Nephron (organoid): ENCODE data around the gene MYLK.

Experiments
- H3K27ac Mint-ChIP-seq, 3 experiments: 2 replicates each; pipeline ENCODE4 v1.8.0; 2020; ENCODE audit warnings: mixed read lengths in 3 of 3, mild to moderate bottlenecking in 2 of 3, moderate library complexity in 1 of 3
- H3K27me3 Mint-ChIP-seq: 2 replicates; pipeline ENCODE4 v1.8.0; 2021; ENCODE audit warnings: low read depth, mild to moderate bottlenecking, moderate library complexity, mixed read lengths
- H3K36me3 Mint-ChIP-seq: 2 replicates; pipeline ENCODE4 v1.8.0; 2020; ENCODE audit warnings: low read depth, mixed read lengths
- H3K4me1 Mint-ChIP-seq: 2 replicates; pipeline ENCODE4 v1.8.0; 2020; ENCODE audit warnings: mixed read lengths
- H3K4me3 Mint-ChIP-seq, 3 experiments: 2 replicates each; pipeline ENCODE4 v1.8.0; 2020; ENCODE audit warnings: mild to moderate bottlenecking in 3 of 3, mixed read lengths in 3 of 3, moderate library complexity in 2 of 3
- H3K9me3 Mint-ChIP-seq: 2 replicates; pipeline ENCODE4 v1.8.0; 2020; ENCODE audit warnings: mixed read lengths
- TF ChIP-seq, protein P1 (sequence below), 3 experiments: fragments of 200-600 bp; sonication (generic); IDR thresholded peaks; one replicate each; pipeline ENCODE4 v1.5.0; 2021; ENCODE audit warnings: antibody characterized with exemption in 3 of 3; ENCODE audit not compliant: unreplicated experiment in 3 of 3

The MYLK gene

GRCh38 chr3:123733805-123734526 is 150.2 kb downstream of the MYLK start:
- Mint-ChIP-seq H3K4me3 (no peak overlapping the region), H3K4me1 (no peaks in the 10 kb centered on the region), H3K9me3 (no peaks in the 10 kb centered on the region), H3K27ac (no peak overlapping the region), H3K27me3 (no peaks in the 10 kb centered on the region), H3K36me3 (no peaks in the 10 kb centered on the region)
- TF ChIP-seq, protein P1, sequence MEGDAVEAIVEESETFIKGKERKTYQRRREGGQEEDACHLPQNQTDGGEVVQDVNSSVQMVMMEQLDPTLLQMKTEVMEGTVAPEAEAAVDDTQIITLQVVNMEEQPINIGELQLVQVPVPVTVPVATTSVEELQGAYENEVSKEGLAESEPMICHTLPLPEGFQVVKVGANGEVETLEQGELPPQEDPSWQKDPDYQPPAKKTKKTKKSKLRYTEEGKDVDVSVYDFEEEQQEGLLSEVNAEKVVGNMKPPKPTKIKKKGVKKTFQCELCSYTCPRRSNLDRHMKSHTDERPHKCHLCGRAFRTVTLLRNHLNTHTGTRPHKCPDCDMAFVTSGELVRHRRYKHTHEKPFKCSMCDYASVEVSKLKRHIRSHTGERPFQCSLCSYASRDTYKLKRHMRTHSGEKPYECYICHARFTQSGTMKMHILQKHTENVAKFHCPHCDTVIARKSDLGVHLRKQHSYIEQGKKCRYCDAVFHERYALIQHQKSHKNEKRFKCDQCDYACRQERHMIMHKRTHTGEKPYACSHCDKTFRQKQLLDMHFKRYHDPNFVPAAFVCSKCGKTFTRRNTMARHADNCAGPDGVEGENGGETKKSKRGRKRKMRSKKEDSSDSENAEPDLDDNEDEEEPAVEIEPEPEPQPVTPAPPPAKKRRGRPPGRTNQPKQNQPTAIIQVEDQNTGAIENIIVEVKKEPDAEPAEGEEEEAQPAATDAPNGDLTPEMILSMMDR (IDR thresholded peaks at IDR 0.05; ENCODE audit: unreplicated experiment in 3 of 3), result no peak

DNA sequence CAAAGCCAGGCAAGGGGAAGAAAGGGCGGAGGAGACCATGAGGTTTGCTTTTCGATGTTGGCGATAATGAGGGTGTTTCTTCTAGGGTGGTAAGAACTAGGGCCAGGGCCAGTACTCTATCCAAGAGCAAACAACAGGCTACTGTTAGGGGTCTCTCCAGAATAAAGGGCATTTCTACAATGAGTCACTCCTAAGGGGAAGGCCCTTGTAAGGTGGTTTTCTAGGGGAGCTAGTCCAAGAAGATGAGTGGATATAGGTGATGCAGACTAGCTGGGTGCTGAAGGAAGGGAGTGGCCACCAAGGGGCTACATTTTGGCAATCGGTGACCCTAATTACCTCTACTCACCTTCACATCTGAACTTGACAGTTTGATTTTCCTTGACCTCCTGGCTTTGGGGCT is 150.8 kb downstream of the MYLK start:
- TF ChIP-seq, protein P1 (IDR thresholded peaks at IDR 0.05; ENCODE audit: unreplicated experiment in 3 of 3), result no peak
- no peak overlapping the region for H3K4me3 Mint-ChIP-seq
- no peaks in the 10 kb centered on the region for H3K4me1 Mint-ChIP-seq
- no peak overlapping the region for H3K27ac Mint-ChIP-seq
- no peaks in the 10 kb centered on the region for H3K9me3 Mint-ChIP-seq
- no peaks in the 10 kb centered on the region for H3K27me3 Mint-ChIP-seq
- no peaks in the 10 kb centered on the region for H3K36me3 Mint-ChIP-seq

GRCh38 chr3:123732447-123732846 is 151.7 kb downstream of the MYLK start:
- Mint-ChIP-seq H3K27ac (no peak overlapping the region), H3K4me1 (no peaks in the 10 kb centered on the region), H3K27me3 (no peaks in the 10 kb centered on the region), H3K4me3 (no peak overlapping the region), H3K9me3 (no peaks in the 10 kb centered on the region), H3K36me3 (no peaks in the 10 kb centered on the region)
- TF ChIP-seq, protein P1 (IDR thresholded peaks at IDR 0.05; ENCODE audit: unreplicated experiment in 3 of 3), result no peak

- TF ChIP-seq, protein P1 (IDR thresholded peaks at IDR 0.05; ENCODE audit: unreplicated experiment in 3 of 3), result no peak
Observed at GRCh38 chr3:123730829-123731228, 153.3 kb downstream of the MYLK start.

GRCh38 chr3:123728991-123729390 is 155.1 kb downstream of the MYLK start:
- H3K4me1 Mint-ChIP-seq, result no peaks in the 10 kb centered on the region
- no peak overlapping the region for H3K4me3 Mint-ChIP-seq
- TF ChIP-seq, protein P1 (IDR thresholded peaks at IDR 0.05; ENCODE audit: unreplicated experiment in 3 of 3), result no peak
- H3K36me3 Mint-ChIP-seq, result no peaks in the 10 kb centered on the region
- H3K9me3 Mint-ChIP-seq, result no peaks in the 10 kb centered on the region
- H3K27me3 Mint-ChIP-seq, result peaks cover 4% of the 10 kb centered on the region
- no peak overlapping the region for H3K27ac Mint-ChIP-seq

More at GRCh38 chr3:123730829-123731228, 153.3 kb downstream of the MYLK start:
- Mint-ChIP-seq H3K4me3 (no peak overlapping the region), H3K27me3 (peaks cover under 1% of the 10 kb centered on the region), H3K9me3 (no peaks in the 10 kb centered on the region), H3K4me1 (no peaks in the 10 kb centered on the region), H3K27ac (no peak overlapping the region), H3K36me3 (no peaks in the 10 kb centered on the region)

DNA sequence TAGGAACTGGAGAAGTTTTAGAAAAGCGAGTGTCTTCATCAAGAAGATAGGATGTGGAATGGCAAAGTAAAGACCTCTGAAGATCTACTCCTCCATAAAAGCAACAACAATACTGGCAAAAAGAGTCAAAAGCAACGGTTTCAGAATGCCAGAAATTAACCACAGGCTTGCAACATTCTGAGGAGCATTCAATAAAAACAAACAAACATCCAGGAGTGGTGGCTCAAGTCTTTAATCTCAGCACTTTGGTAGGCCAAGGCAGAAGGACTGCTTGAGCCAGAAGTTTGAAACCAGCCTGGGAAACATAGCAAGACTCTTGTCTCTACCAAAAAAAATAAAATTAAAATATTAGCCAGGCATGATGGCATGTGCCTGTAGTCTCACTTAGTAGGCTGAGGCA is 156.1 kb downstream of the MYLK start:
- TF ChIP-seq, protein P1 (IDR thresholded peaks at IDR 0.05; ENCODE audit: unreplicated experiment in 3 of 3), result no peak
- Mint-ChIP-seq H3K9me3 (no peaks in the 10 kb centered on the region), H3K27me3 (peaks cover 4% of the 10 kb centered on the region), H3K36me3 (no peaks in the 10 kb centered on the region), H3K27ac (no peak overlapping the region), H3K4me3 (no peak overlapping the region), H3K4me1 (peaks cover 7% of the 10 kb centered on the region)
